NK-92 treated with Interleukin-12 subunit alpha and Interleukin-12 subunit beta, amount 100 ng/mL, for 24 hours (cell line): Measurements from ENCODE around the gene ASPSCR1.
"Not testable (repeated sequence)": the region's sequence is repeated elsewhere in the genome, so short reads cannot be mapped to it uniquely, and the experiment has no call there.

ENCODE experiments used
- DNase-seq: peaks from one replicate; lab custom pipeline; 2025; lab: John Stamatoyannopoulos, UW

Gene ASPSCR1

GRCh38 chr17:82023447-82024241 is 46.2 kb downstream of the ASPSCR1 start:
- DNase-seq = no peak

GRCh38 chr17:82024859-82025258 is 47.4 kb downstream of the ASPSCR1 start:
- no peak for DNase-seq

- DNase-seq = no peak
Measured at GRCh38 chr17:82025401-82026107, 48.1 kb downstream of the ASPSCR1 start.

GRCh38 chr17:82028246-82028645 is 50.8 kb downstream of the ASPSCR1 start:
- no peak for DNase-seq

- no peak for DNase-seq
Measured at GRCh38 chr17:82028966-82029365, 51.5 kb downstream of the ASPSCR1 start.

- no peak for DNase-seq
Measured at GRCh38 chr17:82029391-82029790, 52.0 kb downstream of the ASPSCR1 start.

GRCh38 chr17:82029990-82030469 is 52.6 kb downstream of the ASPSCR1 start:
- no peak for DNase-seq

GRCh38 chr17:82030470-82031302 is 53.3 kb downstream of the ASPSCR1 start:
- DNase-seq = no peak

- no peak for DNase-seq
Measured at GRCh38 chr17:82031303-82031884, 54.0 kb downstream of the ASPSCR1 start, which contains the start of gene RAC3. TSS of gene RAC3 (plus strand) at chr17:82031678. CDS start at chr17:82031762, 84 bp downstream.

- DNase-seq = no peak
Measured at GRCh38 chr17:82031885-82032627, 54.6 kb downstream of the ASPSCR1 start.

- no peak for DNase-seq
Measured at GRCh38 chr17:82033359-82034085, 56.1 kb downstream of the ASPSCR1 start.

- no peak for DNase-seq
Measured at GRCh38 chr17:82034371-82035011, 57.1 kb downstream of the ASPSCR1 start.

- no peak for DNase-seq
Measured at GRCh38 chr17:82035488-82035887, 58.1 kb downstream of the ASPSCR1 start.

GRCh38 chr17:82035956-82036633 is 58.7 kb downstream of the ASPSCR1 start:
- no peak for DNase-seq

- DNase-seq = no peak
Measured at GRCh38 chr17:82036634-82037091, 59.2 kb downstream of the ASPSCR1 start.

GRCh38 chr17:82037092-82037888 is 59.9 kb downstream of the ASPSCR1 start, which contains the start of gene DCXR:
TSS of gene DCXR (minus strand) at chr17:82037697. CDS start at chr17:82037682, 15 bp downstream.
- DNase-seq = peak; percentile 96

- DNase-seq = no peak
Measured at GRCh38 chr17:82037889-82038195, 60.4 kb downstream of the ASPSCR1 start.

- DNase-seq = not testable (repeated sequence)
Measured at GRCh38 chr17:82038796-82039409, 61.5 kb downstream of the ASPSCR1 start.
